Kidney epithelial cell (primary cell): ENCODE measurements around the gene HNRNPA0. TPM values are rescaled to one million over a fixed set of nuclear protein-coding genes. Genes with fewer than 3 reads are reported as not detected.
A peak's percentile ranks its signal among the peaks of the same experiment; 100 is the strongest.

ENCODE experiments used
- DNase-seq: peaks from one replicate; pipeline ENCODE4 v3.0.0-alpha.2; 2010; ENCODE audit warnings: low read depth
- H3K27me3 ChIP-seq: 2 replicates; pipeline ENCODE4 v1.6.0; 2011; ENCODE audit warnings: low read length; ENCODE audit not compliant: control insufficient read depth, insufficient read depth
- H3K36me3 ChIP-seq: 2 replicates; pipeline ENCODE4 v1.5.1; 2011; ENCODE audit warnings: low read length; ENCODE audit not compliant: control insufficient read depth, insufficient read depth
- H3K4me3 ChIP-seq: 2 replicates; pipeline ENCODE4 v1.5.1; 2011; ENCODE audit warnings: low read depth, mild to moderate bottlenecking, control low read depth, low read length
- total RNA-seq: library from RNA; depleted of rRNA; stranded (reverse); fragments of >200 nt; gene quantifications from 2 replicates; pipeline ENCODE4 v1.2.3, GENCODE V29; 2015
- TF ChIP-seq, protein P1 (sequence below): IDR thresholded peaks from 2 replicates; pipeline ENCODE4 v1.5.1; 2011; ENCODE audit warnings: mild to moderate bottlenecking, moderate library complexity, low read length, control low read depth, inconsistent platforms; ENCODE audit not compliant: insufficient read depth, poor library complexity, severe bottlenecking

HNRNPA0 gene
- total RNA-seq, 1 donor from 2014 or later: 14.7 TPM

DNA sequence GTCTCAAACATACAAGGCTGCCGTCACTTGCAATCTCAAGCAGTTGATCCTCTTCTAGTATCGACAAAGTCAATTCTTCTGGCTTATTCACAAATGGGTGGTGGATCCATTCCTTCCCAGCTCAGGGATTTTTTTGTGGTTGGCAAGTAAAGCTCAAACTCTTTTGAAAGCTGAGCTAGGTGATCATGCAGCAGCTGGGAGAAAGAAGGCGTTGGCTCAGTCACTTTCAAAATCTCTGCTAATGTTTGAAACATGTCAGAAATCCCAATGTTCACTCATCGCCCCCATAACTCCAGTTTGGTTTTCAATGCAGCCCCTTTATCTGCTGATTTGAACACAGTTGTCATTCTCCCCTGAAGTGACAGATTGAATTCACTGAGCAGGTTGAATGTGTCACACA, 4.0 kb upstream of the HNRNPA0 start:
- no peak overlapping the region for H3K4me3 ChIP-seq
- no peak for DNase-seq
- H3K27me3 ChIP-seq: no peaks in the 10 kb centered on the region
- TF ChIP-seq, protein P1, sequence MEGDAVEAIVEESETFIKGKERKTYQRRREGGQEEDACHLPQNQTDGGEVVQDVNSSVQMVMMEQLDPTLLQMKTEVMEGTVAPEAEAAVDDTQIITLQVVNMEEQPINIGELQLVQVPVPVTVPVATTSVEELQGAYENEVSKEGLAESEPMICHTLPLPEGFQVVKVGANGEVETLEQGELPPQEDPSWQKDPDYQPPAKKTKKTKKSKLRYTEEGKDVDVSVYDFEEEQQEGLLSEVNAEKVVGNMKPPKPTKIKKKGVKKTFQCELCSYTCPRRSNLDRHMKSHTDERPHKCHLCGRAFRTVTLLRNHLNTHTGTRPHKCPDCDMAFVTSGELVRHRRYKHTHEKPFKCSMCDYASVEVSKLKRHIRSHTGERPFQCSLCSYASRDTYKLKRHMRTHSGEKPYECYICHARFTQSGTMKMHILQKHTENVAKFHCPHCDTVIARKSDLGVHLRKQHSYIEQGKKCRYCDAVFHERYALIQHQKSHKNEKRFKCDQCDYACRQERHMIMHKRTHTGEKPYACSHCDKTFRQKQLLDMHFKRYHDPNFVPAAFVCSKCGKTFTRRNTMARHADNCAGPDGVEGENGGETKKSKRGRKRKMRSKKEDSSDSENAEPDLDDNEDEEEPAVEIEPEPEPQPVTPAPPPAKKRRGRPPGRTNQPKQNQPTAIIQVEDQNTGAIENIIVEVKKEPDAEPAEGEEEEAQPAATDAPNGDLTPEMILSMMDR: no peak
- no peaks in the 10 kb centered on the region for H3K36me3 ChIP-seq

DNA sequence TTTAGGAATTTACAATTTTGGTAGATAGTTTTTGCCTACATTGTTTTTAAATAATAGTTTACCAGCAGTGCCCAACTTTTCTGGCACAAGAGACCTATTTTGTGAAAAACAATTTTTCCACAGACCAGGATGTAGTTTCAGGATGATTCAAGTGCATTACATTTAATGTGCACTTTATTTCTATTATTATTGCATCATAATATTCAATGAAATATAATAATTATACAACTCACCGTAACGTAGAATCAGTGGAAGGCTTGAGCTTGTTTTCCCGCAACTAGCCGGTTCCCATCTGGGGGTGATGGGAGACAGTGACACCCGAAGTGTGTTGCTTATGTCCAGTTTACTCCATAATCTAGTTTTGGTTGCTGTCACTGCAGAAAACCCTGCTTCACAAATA, 3.5 kb upstream of the HNRNPA0 start:
- no peak for DNase-seq
- Histone ChIP-seq H3K27me3 (no peaks in the 10 kb centered on the region), H3K36me3 (no peaks in the 10 kb centered on the region), H3K4me3 (no peak overlapping the region)
- TF ChIP-seq, protein P1: no peak

DNA sequence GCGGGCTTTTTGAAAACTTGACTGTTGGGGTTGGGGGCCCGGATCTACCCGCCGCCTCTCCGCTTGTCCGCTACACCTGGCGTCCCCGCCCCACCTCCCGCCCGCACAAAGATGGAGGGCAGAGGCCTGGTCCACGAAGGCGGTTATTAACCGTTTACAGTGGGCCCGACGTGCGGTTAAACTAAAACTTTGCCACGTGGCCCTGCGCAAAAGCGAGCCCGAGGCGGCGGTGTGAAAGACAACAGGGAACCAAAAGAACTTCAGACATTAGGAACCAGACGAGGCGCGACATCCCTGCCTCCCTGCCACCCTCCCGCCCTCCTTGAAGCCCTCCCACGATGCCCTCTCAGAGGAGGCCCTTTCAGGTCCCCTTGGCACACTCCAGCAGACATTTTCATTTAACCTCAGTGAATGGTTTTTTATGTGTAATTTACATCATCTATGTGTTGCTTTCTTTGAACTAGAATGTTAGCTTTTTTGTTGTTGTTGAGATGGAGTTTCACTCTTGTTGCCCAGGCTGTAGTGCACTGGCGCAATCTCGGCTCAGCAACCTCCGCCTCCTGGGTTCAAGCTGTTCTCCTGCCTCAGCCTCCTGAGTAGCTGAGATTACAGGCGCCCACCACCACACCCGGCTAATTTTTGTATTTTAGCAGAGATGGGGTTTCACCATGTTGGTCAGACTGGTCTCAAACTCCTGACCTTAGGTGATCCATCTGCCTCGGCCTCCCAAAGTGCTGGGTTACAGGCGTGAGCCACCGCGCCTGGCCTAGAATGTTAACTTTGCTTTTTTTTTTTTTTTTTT, 999 bp upstream of the HNRNPA0 start:
- H3K4me3 ChIP-seq: peak overlapping the region; percentile 74
- no peaks in the 10 kb centered on the region for H3K36me3 ChIP-seq
- H3K27me3 ChIP-seq: no peaks in the 10 kb centered on the region
- TF ChIP-seq, protein P1: no peak
- DNase-seq: no peak

DNA sequence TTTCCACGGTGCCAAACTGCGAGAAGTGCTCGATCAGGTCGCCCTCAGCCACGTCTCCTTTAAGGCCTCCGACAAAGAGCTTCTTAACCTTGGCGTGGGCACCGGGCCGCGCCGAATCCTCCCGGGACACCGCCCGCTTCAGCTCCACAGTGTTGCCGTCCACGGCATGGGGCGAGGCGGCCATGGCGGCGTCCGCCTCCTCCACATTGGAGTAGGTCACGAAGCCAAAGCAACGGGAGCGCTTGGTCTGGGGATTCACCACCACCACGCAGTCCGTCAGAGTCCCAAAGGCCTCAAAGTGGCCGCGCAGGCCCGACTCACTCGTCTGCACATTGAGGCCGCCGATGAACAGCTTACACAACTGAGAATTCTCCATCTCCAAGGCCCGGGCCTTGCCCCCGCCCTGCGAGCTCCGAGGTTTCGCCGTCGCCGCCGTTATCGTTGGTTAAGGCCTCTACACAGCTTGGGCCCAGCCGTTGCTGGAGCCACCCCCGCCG, 424 bp downstream of the HNRNPA0 start:
- Histone ChIP-seq H3K36me3 (no peaks in the 10 kb centered on the region), H3K4me3 (peak overlapping the region; percentile 74), H3K27me3 (no peaks in the 10 kb centered on the region)
- TF ChIP-seq, protein P1: no peak
- DNase-seq: no peak

DNA sequence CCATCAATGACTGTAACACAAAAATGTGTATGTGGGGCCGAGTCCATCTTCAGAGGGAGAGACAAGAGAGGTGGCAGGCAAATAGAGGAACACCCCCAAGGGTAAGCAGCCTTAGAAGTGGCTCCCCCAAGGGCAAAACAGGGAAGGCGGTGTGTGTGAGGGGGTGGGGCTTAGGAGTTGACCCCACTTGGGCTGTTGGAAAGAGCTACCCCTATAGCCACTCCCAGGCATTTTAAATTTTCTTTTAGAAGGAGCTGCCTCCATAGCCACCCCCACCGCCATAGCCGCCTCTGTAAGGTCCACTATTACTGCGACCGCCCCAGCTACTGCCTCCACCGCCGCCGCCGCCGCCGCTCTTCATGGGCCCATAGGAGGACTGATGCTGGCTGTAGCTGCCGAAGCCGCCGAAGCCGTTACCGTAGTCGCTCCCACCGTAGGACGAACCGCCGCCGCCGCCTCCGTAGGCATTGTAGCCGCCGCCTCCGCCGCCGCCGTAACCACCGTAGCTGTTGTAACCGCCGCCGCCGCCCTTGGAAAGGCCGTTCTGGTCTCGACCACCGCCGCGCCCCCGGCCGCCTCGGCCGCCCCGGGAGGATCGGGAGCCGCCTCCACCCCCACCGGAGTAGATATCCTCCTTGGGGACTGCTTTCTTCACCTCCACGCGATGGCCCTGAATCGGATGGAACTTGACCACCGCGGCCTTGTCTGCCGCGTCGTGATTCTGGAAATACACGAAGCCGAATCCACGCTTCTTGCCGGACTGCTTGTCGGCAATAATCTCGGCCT, 1.1 kb downstream of the HNRNPA0 start:
- DNase-seq: no peak
- TF ChIP-seq, protein P1: no peak
- Histone ChIP-seq H3K27me3 (no peaks in the 10 kb centered on the region), H3K36me3 (no peaks in the 10 kb centered on the region), H3K4me3 (peak overlapping the region; percentile 74)
